ENCODE data around the gene FLACC1. TPM values are rescaled to one million over a fixed set of nuclear protein-coding genes. Genes with fewer than 3 reads are reported as not detected.
A peak's percentile ranks its signal among the peaks of the same experiment; 100 is the strongest.

Gene FLACC1
- total and polyA plus RNA-seq, 9 of the 15 experiments (the other 6 are each of a cell fraction or from before 2014, with no cell fraction given): 0.07 to 0.68 (median 0.22) TPM; not detected in 2

- in situ Hi-C loops (cut with MboI) (no loop called here), intact Hi-C loops (cut with micrococcal nuclease) (no loop called here)
- Histone ChIP-seq H3K27ac (ENCODE audit: extremely low read depth, low read depth, low read length) (no peak overlapping the region), H3K9ac (ENCODE audit: insufficient read depth in 1 of 2, low read depth in 2 of 2, low read length in 2 of 2) (no peak overlapping the region), H3K9me1 (ENCODE audit: control insufficient read depth, insufficient read depth, low read length) (no peaks in the 10 kb centered on the region), H3K4me1 (replicated peaks in 1 of 2; ENCODE audit: control insufficient read depth in 2 of 2, insufficient read depth in 2 of 2, low read length in 2 of 2) (no peaks in the 10 kb centered on the region; a peak in 1 of 5 replicates), H4K20me1 (replicated peaks; ENCODE audit: control insufficient read depth, insufficient read depth, low read length) (no peaks in the 10 kb centered on the region), H3K4me3 (no peak overlapping the region), H3K27me3 (ENCODE audit: control insufficient read depth in 2 of 2, insufficient read depth in 2 of 2, low read length in 2 of 2) (no peaks in the 10 kb centered on the region), H3K36me3 (ENCODE audit: control insufficient read depth, insufficient read depth, low read length) (peaks cover 70% of the 10 kb centered on the region; the same call in 2 of the 3 replicates), H3K4me2 (ENCODE audit: insufficient read depth, low read length) (no peak overlapping the region), H3K9me3 (replicated peaks; ENCODE audit: control insufficient read depth, insufficient read depth, low read depth, low read length) (no peaks in the 10 kb centered on the region), H2AFZ (ENCODE audit: low read depth, low read length) (no peak overlapping the region), H3K79me2 (ENCODE audit: control insufficient read depth, insufficient read depth, low read length) (no peaks in the 10 kb centered on the region)
- BruUV-seq (replicated peaks): no TSS peak
- TF ChIP-seq PREB (CRISPR knock-in tag; IDR thresholded peaks at IDR 0.05) (no peak), CTCF (IDR thresholded peaks at IDR 0.05 in 2 of 3, conservative IDR thresholded peaks at IDR 0.05 in 1 of 3; ENCODE audit: insufficient read depth in 2 of 3, low read depth in 1 of 3, low read length in 3 of 3) (peak in 1 of 3 experiments; percentile 6; a peak in 1 of 6 replicates)
- peak; percentile 78 for ATAC-seq
- CTCF ChIA-PET (ENCODE audit: low intra/inter-chr PET ratio): no interaction called here
- DNase-seq (ENCODE audit: extremely low read depth in 1 of 4, low spot score in 3 of 4): peak in 1 of 4 experiments; percentile 19
- WGBS (ENCODE audit: insufficient coverage, low coverage, missing lambda C conversion rate): 96% methylated on average over 5 of the region's 5 CpGs
- POLR2A ChIA-PET: interaction anchor here (0.6 kb wide), 1 partner anchor 21 kb away, joined by 3 read pairs; no protein-coding TSS in a partner anchor
- no peak for FAIRE-seq
Measured at GRCh38 chr2:201275990-201276389, 81.2 kb downstream of the FLACC1 start.
